Keratinocyte (primary cell): ENCODE measurements around the gene FCRLB.

Experiments used
- EZH2 ChIP-seq: IDR thresholded peaks from one replicate; pipeline ENCODE4 v1.6.1; 2012; ENCODE audit warnings: inconsistent platforms, mild to moderate bottlenecking, low read length, moderate library complexity
- TF ChIP-seq, protein P1 (sequence below), 3 experiments: IDR thresholded peaks in 1 of 3; conservative IDR thresholded peaks in 1 of 3; optimal IDR thresholded peaks in 1 of 3; 2 replicates in 2 of 3; 3 replicates in 1 of 3; pipeline versions ENCODE3 to v1.5.1; 2011; ENCODE audit warnings: low read length in 3 of 3, mild to moderate bottlenecking in 3 of 3, moderate library complexity in 2 of 3, control low read depth in 1 of 3, inconsistent platforms in 1 of 3; ENCODE audit not compliant: insufficient read depth in 2 of 3; ENCODE audit errors: extremely low read depth in 1 of 3

- no peak for TF ChIP-seq EZH2
- TF ChIP-seq, protein P1, sequence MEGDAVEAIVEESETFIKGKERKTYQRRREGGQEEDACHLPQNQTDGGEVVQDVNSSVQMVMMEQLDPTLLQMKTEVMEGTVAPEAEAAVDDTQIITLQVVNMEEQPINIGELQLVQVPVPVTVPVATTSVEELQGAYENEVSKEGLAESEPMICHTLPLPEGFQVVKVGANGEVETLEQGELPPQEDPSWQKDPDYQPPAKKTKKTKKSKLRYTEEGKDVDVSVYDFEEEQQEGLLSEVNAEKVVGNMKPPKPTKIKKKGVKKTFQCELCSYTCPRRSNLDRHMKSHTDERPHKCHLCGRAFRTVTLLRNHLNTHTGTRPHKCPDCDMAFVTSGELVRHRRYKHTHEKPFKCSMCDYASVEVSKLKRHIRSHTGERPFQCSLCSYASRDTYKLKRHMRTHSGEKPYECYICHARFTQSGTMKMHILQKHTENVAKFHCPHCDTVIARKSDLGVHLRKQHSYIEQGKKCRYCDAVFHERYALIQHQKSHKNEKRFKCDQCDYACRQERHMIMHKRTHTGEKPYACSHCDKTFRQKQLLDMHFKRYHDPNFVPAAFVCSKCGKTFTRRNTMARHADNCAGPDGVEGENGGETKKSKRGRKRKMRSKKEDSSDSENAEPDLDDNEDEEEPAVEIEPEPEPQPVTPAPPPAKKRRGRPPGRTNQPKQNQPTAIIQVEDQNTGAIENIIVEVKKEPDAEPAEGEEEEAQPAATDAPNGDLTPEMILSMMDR (optimal IDR thresholded peaks at IDR 0.05 in 1 of 3, IDR thresholded peaks at IDR 0.05 in 1 of 3, conservative IDR thresholded peaks at IDR 0.05 in 1 of 3; ENCODE audit: extremely low read depth in 1 of 3, insufficient read depth in 2 of 3, low read length in 3 of 3): no peak
Measured at GRCh38 chr1:161773791-161774190, 52.4 kb downstream of the FCRLB start.
